ENCODE measurements around the gene NR6A1.

The NR6A1 gene

DNA sequence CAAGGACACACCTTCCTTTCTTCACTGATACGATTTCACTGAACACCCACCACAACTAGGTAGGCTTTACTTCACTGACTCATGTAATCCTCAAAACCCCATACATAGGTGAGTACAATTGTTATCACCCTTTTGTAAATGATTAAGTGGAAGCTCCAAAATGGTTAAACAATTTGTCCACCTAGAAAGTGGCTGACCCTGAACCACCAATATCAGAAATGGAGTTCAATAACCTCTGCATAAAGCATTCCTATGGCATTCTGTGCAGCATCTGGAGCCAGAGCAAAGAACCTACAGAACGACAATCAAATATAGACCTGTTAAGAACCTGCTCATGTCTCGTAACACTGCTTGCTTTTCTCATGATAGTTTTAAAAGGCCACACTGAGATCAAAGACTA is 213.2 kb downstream of the NR6A1 start:
- TF ChIP-seq SPI1 (IDR thresholded peaks at IDR 0.05; ENCODE audit: borderline replicate concordance, low read depth) = no peak
- no peak for TF ChIP-seq GABPA (IDR thresholded peaks at IDR 0.05; ENCODE audit: low read depth)
- TF ChIP-seq, protein P1, sequence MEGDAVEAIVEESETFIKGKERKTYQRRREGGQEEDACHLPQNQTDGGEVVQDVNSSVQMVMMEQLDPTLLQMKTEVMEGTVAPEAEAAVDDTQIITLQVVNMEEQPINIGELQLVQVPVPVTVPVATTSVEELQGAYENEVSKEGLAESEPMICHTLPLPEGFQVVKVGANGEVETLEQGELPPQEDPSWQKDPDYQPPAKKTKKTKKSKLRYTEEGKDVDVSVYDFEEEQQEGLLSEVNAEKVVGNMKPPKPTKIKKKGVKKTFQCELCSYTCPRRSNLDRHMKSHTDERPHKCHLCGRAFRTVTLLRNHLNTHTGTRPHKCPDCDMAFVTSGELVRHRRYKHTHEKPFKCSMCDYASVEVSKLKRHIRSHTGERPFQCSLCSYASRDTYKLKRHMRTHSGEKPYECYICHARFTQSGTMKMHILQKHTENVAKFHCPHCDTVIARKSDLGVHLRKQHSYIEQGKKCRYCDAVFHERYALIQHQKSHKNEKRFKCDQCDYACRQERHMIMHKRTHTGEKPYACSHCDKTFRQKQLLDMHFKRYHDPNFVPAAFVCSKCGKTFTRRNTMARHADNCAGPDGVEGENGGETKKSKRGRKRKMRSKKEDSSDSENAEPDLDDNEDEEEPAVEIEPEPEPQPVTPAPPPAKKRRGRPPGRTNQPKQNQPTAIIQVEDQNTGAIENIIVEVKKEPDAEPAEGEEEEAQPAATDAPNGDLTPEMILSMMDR (IDR thresholded peaks at IDR 0.05; ENCODE audit: insufficient read depth, low read length) = no peak
- TF ChIP-seq POLR2AphosphoS5 (IDR thresholded peaks at IDR 0.05; ENCODE audit: low read depth) = no peak
- no peak for TF ChIP-seq REST (IDR thresholded peaks at IDR 0.05; ENCODE audit: insufficient replicate concordance, low read depth)
- no peak overlapping the region for H3K4me3 ChIP-seq (replicated peaks; ENCODE audit: insufficient read depth, low read length)
- no peaks in the 10 kb centered on the region for H3K27me3 ChIP-seq (ENCODE audit: insufficient read depth, poor library complexity, severe bottlenecking)
- no peak for DNase-seq (ENCODE audit: low read depth in 1 of 2, low spot score in 1 of 2)
- H3K27ac ChIP-seq (replicated peaks) = no peak overlapping the region

DNA sequence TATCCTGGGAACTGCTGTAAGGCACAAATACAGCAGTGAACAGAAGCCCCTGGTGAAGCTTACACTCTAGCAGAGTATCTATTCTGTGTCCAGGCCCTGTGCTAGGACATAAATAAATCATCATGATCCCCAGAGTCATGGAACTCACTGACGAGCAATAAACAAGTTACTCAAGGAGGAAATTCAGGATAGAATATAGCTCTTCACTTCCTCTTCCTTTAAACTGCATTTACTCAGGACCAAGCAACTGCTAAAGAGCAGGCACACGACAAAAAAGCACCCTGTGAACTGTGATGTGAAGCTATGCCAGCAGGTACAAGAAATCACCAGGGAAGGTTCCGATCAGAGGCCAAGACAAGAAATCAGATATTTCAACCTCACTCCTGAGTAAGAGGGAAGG is 216.1 kb downstream of the NR6A1 start:
- no peak for DNase-seq (ENCODE audit: low read depth in 1 of 2, low spot score in 1 of 2)
- H3K4me3 ChIP-seq (replicated peaks; ENCODE audit: insufficient read depth, low read length) = no peak overlapping the region
- H3K27me3 ChIP-seq (ENCODE audit: insufficient read depth, poor library complexity, severe bottlenecking) = no peaks in the 10 kb centered on the region
- no peak overlapping the region for H3K27ac ChIP-seq (replicated peaks)
- TF ChIP-seq SPI1 (IDR thresholded peaks at IDR 0.05; ENCODE audit: borderline replicate concordance, low read depth) (peak; percentile 53; the same call in 1 of the 2 replicates), POLR2AphosphoS5 (IDR thresholded peaks at IDR 0.05; ENCODE audit: low read depth) (no peak)

GRCh38 chr9:124553738-124554137 is 217.4 kb downstream of the NR6A1 start:
- no peak for TF ChIP-seq SPI1 (IDR thresholded peaks at IDR 0.05; ENCODE audit: borderline replicate concordance, low read depth)
- TF ChIP-seq, protein P1 (IDR thresholded peaks at IDR 0.05; ENCODE audit: insufficient read depth, low read length) = no peak
- no peak for TF ChIP-seq POLR2AphosphoS5 (IDR thresholded peaks at IDR 0.05; ENCODE audit: low read depth)
- Histone ChIP-seq H3K27me3 (ENCODE audit: insufficient read depth, poor library complexity, severe bottlenecking) (no peaks in the 10 kb centered on the region), H3K4me3 (replicated peaks; ENCODE audit: insufficient read depth, low read length) (no peak overlapping the region), H3K27ac (replicated peaks) (no peak overlapping the region)
- DNase-seq (ENCODE audit: low read depth in 1 of 2, low spot score in 1 of 2) = no peak

DNA sequence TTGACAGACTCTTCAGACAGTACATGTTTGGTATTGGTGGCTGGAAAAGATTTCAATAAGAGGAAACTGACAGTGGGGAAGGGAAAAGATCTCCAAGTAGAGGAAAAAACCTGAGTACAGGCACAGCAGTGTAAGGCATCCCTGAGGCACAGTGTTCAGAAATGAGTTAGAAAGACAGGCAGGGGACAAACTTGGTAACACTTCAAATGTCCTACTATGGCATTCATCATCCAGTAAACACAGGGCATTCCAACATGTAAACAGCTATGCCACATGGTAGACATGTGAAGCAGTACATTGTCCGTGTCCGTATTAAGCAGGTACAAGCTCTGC is 218.9 kb downstream of the NR6A1 start:
- TF ChIP-seq, protein P1 (IDR thresholded peaks at IDR 0.05; ENCODE audit: insufficient read depth, low read length) = no peak
- TF ChIP-seq POLR2AphosphoS5 (IDR thresholded peaks at IDR 0.05; ENCODE audit: low read depth) = no peak
- no peak for TF ChIP-seq GABPA (IDR thresholded peaks at IDR 0.05; ENCODE audit: low read depth)
- TF ChIP-seq SPI1 (IDR thresholded peaks at IDR 0.05; ENCODE audit: borderline replicate concordance, low read depth) = no peak
- TF ChIP-seq REST (IDR thresholded peaks at IDR 0.05; ENCODE audit: insufficient replicate concordance, low read depth) = no peak
- H3K27me3 ChIP-seq (ENCODE audit: insufficient read depth, poor library complexity, severe bottlenecking) = no peaks in the 10 kb centered on the region
- no peak for DNase-seq (ENCODE audit: low read depth in 1 of 2, low spot score in 1 of 2)
- H3K27ac ChIP-seq (replicated peaks) = no peak overlapping the region
- H3K4me3 ChIP-seq (replicated peaks; ENCODE audit: insufficient read depth, low read length) = no peak overlapping the region

All from HL-60 (cell line).